Measurements from ENCODE around the gene ALDH3B2.
"Not testable (repeated sequence)": the region's sequence is repeated elsewhere in the genome, so short reads cannot be mapped to it uniquely, and the experiment has no call there.

ALDH3B2 gene

DNA sequence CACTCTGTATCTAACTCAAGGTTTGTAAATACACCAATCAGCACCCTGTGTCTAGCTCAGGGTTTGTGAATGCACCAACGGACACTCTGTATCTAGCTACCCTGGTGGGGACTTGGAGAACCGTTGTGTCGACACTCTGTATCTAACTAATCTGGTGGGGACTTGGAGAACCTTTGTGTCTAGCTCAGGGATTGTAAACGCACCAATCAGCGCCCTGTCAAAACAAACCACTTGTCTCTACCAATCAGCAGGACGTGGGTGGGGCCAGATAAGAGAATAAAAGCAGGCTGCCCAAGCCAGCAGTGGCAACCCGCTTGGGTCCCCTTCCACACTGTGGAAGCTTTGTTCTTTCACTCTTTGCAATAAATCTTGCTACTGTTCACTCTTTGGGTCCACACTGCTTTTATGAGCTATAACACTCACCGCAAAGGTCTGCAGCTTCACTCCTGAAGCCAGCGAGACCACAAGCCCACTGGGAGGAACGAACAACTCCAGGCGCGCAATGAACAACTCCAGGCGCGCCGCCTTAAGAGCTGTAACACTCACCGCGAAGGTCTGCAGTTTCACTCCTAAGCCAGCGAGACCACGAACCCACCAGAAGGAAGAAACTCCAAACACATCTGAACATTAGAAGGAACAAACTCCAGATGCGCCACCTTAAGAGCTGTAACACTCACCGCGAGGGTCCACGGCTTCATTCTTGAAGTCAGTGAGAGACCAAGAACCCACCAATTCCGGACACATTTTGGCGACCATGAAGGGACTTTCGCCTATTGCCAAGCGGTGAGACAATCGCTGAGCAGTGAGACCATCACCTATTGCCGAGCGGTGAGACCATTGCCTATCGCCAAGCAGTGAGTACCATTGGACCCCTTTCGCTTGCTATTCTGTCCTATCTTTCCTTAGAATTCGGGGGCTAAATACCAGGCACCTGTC lies 54.5 kb downstream of the ALDH3B2 start:
- H3K4me3 ChIP-seq (replicated peaks; ENCODE audit: low read depth, low read length); DNase-seq (ENCODE audit: extremely low read depth, low read depth): not testable (repeated sequence)

DNA sequence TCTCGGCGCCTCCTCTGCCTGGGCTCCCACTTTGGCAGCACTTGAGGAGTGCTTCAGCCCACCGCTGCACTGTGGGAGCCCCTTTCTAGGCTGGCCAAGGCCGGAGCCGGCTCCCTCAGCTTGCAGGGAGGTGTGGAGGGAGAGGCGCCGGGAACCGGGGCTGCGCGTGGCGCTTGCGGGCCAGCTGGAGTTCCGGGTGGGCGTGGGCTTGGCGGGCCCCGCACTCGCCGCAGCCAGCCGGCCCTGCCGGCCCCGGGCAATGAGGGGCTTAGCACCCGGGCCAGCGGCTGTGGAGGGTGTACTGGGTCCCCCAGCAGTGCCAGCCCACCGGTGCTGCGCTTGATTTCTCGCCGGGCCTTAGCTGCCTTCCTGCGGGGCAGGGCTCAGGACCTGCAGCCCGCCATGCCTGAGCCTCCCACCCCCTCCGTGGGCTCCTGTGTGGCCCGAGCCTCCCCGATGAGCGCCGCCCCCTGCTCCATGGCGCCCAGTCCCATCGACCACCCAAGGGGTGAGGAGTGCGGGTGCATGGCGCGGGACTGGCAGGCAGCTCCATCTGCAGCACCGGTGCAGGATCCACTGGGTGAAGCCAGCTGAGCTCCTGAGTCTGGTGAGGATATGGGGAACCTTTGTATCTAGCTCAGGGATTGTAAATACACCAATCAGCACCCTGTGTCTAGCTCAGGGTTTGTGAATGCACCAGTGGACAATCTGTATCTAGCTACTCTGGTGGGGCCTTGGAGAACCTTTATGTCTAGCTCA lies 55.3 kb downstream of the ALDH3B2 start:
- not testable (repeated sequence) for H3K4me3 ChIP-seq (replicated peaks; ENCODE audit: low read depth, low read length); DNase-seq (ENCODE audit: extremely low read depth, low read depth)

DNA sequence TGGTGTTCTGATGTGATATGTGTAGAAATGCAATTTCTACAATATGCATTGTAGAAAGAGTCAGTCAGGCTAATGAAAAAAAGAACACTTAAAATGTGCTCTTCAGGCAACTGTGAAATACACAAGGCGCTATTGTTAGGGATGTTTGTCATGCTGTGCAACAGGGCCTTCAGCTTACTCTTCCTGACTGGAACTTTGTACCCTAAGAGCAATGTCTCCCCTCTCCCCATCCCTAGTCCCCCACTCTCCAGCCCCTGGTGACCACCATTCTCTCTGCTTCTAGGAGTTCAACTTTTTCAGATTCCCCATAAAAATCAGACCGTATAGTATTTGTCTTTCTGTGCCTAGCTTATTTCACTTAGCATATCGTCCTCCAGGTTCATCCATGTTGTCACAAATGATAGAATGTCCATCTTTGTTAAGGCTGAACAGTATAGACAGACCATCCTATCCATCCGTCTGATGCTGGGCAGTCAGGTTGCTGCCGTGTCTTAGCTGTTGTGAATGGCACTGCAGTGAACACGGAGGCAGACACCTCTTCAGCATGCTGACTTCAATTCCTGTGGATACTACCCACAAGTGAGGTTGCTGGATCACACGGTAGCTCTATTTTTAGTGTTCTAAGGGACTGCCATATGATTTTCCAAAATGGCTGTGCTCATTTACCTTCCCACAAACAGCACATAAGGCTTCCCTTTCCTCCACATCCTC lies 57.0 kb downstream of the ALDH3B2 start:
- H3K4me3 ChIP-seq (replicated peaks; ENCODE audit: low read depth, low read length), result no peak overlapping the region
- DNase-seq (ENCODE audit: extremely low read depth, low read depth), result no peak
- TF ChIP-seq CTCF (IDR thresholded peaks at IDR 0.05; ENCODE audit: low read depth, low read length, missing control alignments), result no peak

GRCh38 chr11:67616431-67617242 lies 57.8 kb downstream of the ALDH3B2 start:
- TF ChIP-seq CTCF (IDR thresholded peaks at IDR 0.05; ENCODE audit: low read depth, low read length, missing control alignments), result no peak
- no peak for DNase-seq (ENCODE audit: extremely low read depth, low read depth)
- no peak overlapping the region for H3K4me3 ChIP-seq (replicated peaks; ENCODE audit: low read depth, low read length)

GRCh38 chr11:67615728-67616430 lies 58.5 kb downstream of the ALDH3B2 start:
- DNase-seq (ENCODE audit: extremely low read depth, low read depth), result no peak
- no peak overlapping the region for H3K4me3 ChIP-seq (replicated peaks; ENCODE audit: low read depth, low read length)
- TF ChIP-seq CTCF (IDR thresholded peaks at IDR 0.05; ENCODE audit: low read depth, low read length, missing control alignments), result no peak

DNA sequence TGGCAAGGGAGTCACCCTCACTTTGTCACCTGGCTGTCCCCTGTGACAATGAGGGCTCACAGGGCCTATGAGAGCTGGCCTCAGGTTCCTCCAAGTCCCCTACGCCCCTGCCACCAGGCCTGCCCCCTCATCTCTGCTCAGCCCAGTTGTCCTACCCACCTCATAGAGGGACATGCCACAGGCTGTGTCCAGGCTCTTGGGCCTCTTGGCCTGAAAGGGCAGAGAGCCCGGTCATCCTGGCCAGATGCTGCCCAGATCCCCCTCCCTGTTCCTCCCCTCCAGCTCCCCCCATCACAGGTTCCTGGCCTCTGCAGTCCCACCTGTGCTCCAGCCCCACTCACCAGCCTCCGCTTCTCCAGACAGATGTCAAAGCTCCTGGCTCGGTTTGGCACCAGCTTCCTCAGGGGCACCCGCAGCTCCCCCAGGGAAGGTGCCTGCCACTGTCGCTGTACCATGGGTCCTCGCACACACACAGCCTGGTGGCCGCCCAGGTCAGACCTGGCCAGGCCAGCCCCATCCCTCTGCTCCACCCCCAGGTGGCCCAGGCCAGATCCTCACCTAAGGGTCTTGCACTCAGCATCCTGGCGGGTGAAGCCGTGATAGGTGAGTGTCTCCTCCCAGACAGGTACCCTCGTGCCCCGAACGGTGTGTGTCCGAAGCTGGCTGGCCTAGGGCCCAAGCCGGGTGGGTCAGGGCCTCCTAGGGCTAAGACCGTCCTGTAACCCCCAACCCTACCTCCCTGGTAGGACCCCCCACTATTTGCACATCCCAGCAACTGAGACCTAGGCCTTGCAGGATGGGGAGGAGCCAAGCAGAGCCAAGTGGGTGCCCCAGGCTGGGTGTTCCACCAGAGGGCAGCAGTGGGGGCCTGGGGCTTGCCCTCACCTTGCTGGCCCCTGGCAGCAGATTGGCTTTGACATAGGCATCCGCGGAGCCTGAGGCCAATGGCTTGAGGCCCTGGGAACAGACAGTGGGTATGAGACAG lies 59.4 kb downstream of the ALDH3B2 start:
- no peak overlapping the region for H3K4me3 ChIP-seq (replicated peaks; ENCODE audit: low read depth, low read length)
- TF ChIP-seq CTCF (IDR thresholded peaks at IDR 0.05; ENCODE audit: low read depth, low read length, missing control alignments), result peak; percentile 60
- DNase-seq (ENCODE audit: extremely low read depth, low read depth), result no peak
